OCI-LY3 (cell line): ENCODE results near the gene ZMYND8.

Experiments
- H2AFZ ChIP-seq: fragments of 200-600, 300-600 bp; shearing (Covaris generic); 2 replicates; pipeline ENCODE4 v1.6.0; 2014; ENCODE audit warnings: antibody characterized with exemption, low read depth, low read length
- H3K27ac ChIP-seq: fragments of 200-600, 300-600 bp; sonication (generic); 2 replicates; pipeline ENCODE4 v1.5.1; 2014; ENCODE audit warnings: mild to moderate bottlenecking, low read length, moderate library complexity, mixed read lengths
- H3K27me3 ChIP-seq: fragments of 200-600, 300-600 bp; sonication (generic); 2 replicates; pipeline ENCODE4 v1.6.1; 2014; ENCODE audit warnings: low read depth, low read length, mixed read lengths
- H3K36me3 ChIP-seq: fragments of 200-600, 300-600 bp; sonication (generic); replicated peaks from 2 replicates; pipeline ENCODE3; 2014; ENCODE audit warnings: low read depth, low read length, mixed read lengths
- H3K4me1 ChIP-seq: fragments of 300-600, 200-600 bp; sonication (generic); 2 replicates; pipeline ENCODE4 v1.6.1; 2014; ENCODE audit warnings: low read length, mixed read lengths
- H3K4me2 ChIP-seq: fragments of 200-600, 300-600 bp; sonication (generic); 2 replicates; pipeline ENCODE4 v1.6.1; 2014; ENCODE audit warnings: low read length, mixed read lengths
- H3K4me3 ChIP-seq: fragments of 300-600, 200-600 bp; sonication (generic); 2 replicates; pipeline ENCODE4 v1.5.1; 2014; ENCODE audit warnings: antibody characterized with exemption, mild to moderate bottlenecking, low read length, moderate library complexity
- H3K79me2 ChIP-seq: fragments of 300-600, 200-600 bp; shearing (Covaris generic); 2 replicates; pipeline ENCODE4 v1.6.1; 2014; ENCODE audit warnings: mild to moderate bottlenecking, low read length, mixed read lengths
- H3K9ac ChIP-seq: fragments of 300-600, 200-600 bp; shearing (Covaris generic); 2 replicates; pipeline ENCODE4 v1.6.0; 2014; ENCODE audit warnings: mild to moderate bottlenecking, low read length, moderate library complexity
- H3K9me3 ChIP-seq: fragments of 200-600, 300-600 bp; shearing (Covaris generic); 2 replicates; pipeline ENCODE4 v1.6.1; 2014; ENCODE audit warnings: low read length, mixed read lengths; ENCODE audit not compliant: insufficient read depth
- H4K20me1 ChIP-seq: fragments of 200-600, 300-600 bp; sonication (generic); 2 replicates; pipeline ENCODE4 v1.6.1; 2016; ENCODE audit warnings: low read length, mixed read lengths; ENCODE audit not compliant: insufficient read depth
- CTCF ChIP-seq: fragments of 200-600, 300-600 bp; sonication (generic); IDR thresholded peaks from 2 replicates; pipeline ENCODE4 v1.5.1; 2014; ENCODE audit warnings: antibody characterized with exemption, low read length, low read depth
- EZH2phosphoT487 ChIP-seq: fragments of 200-600 bp; shearing (Covaris generic); IDR thresholded peaks from 2 replicates; pipeline ENCODE4 v1.6.1; 2018; ENCODE audit warnings: antibody characterized with exemption, mixed run types, low read depth

Gene ZMYND8

GRCh38 chr20:47204008-47204849, 152.3 kb downstream of the ZMYND8 start:
- H3K27me3 ChIP-seq = no peaks in the 10 kb centered on the region
- peaks cover 18% of the 10 kb centered on the region for H3K4me1 ChIP-seq
- no peaks in the 10 kb centered on the region for H3K9me3 ChIP-seq
- H3K4me2 ChIP-seq = no peak overlapping the region
- H3K27ac ChIP-seq = no peak overlapping the region
- no peak overlapping the region for H2AFZ ChIP-seq
- no peak overlapping the region for H3K9ac ChIP-seq
- H3K79me2 ChIP-seq = no peaks in the 10 kb centered on the region
- no peaks in the 10 kb centered on the region for H3K36me3 ChIP-seq
- H3K4me3 ChIP-seq = no peak overlapping the region
- no peak for TF ChIP-seq CTCF
- no peak for TF ChIP-seq EZH2phosphoT487
- no peaks in the 10 kb centered on the region for H4K20me1 ChIP-seq

GRCh38 chr20:47202733-47203667, 153.5 kb downstream of the ZMYND8 start:
- Histone ChIP-seq H3K9me3 (no peaks in the 10 kb centered on the region), H3K4me3 (no peak overlapping the region), H3K27me3 (no peaks in the 10 kb centered on the region), H4K20me1 (no peaks in the 10 kb centered on the region), H2AFZ (no peak overlapping the region), H3K27ac (no peak overlapping the region), H3K4me1 (peaks cover 21% of the 10 kb centered on the region), H3K9ac (no peak overlapping the region), H3K4me2 (no peak overlapping the region), H3K36me3 (no peaks in the 10 kb centered on the region), H3K79me2 (no peaks in the 10 kb centered on the region)
- TF ChIP-seq EZH2phosphoT487 (no peak), CTCF (no peak)

- no peak for TF ChIP-seq EZH2phosphoT487
- TF ChIP-seq CTCF = no peak
- no peaks in the 10 kb centered on the region for H4K20me1 ChIP-seq
- no peaks in the 10 kb centered on the region for H3K79me2 ChIP-seq
- peaks cover 26% of the 10 kb centered on the region for H3K4me1 ChIP-seq
- H3K9ac ChIP-seq = no peak overlapping the region
- no peaks in the 10 kb centered on the region for H3K27me3 ChIP-seq
- H2AFZ ChIP-seq = no peak overlapping the region
- no peaks in the 10 kb centered on the region for H3K9me3 ChIP-seq
- H3K4me3 ChIP-seq = no peak overlapping the region
- no peak overlapping the region for H3K4me2 ChIP-seq
- no peaks in the 10 kb centered on the region for H3K36me3 ChIP-seq
- H3K27ac ChIP-seq = no peak overlapping the region
These were observed 155.3 kb downstream of the ZMYND8 start for GRCh38 chr20:47201074-47201730.
